HepG2 (cell line): ENCODE results near the gene CYB5R3.

Experiments used
- ATF1 ChIP-seq: IDR thresholded peaks from 2 replicates; pipeline ENCODE4 v1.6.1; 2016; ENCODE audit warnings: mild to moderate bottlenecking, control low read depth
- ATF2 ChIP-seq: sonication (generic); formaldehyde crosslinking; IDR thresholded peaks from 2 replicates; pipeline ENCODE4 v1.4.0; 2020; ENCODE audit warnings: missing genetic modification reagents
- BRD4 ChIP-seq: sonication (generic); formaldehyde crosslinking; IDR thresholded peaks from 2 replicates; pipeline ENCODE4 v1.4.0; 2020; ENCODE audit warnings: missing genetic modification reagents
- CTCF ChIP-seq: sonication (generic); formaldehyde crosslinking; IDR thresholded peaks from 2 replicates; pipeline ENCODE4 v1.5.0; 2020; ENCODE audit warnings: mild to moderate bottlenecking, missing genetic modification reagents, moderate library complexity
- GTF3A ChIP-seq: sonication (generic); formaldehyde crosslinking; conservative IDR thresholded peaks from 2 replicates; pipeline ENCODE4 v1.4.0; 2020; ENCODE audit warnings: mild to moderate bottlenecking, missing genetic modification reagents
- HBP1 ChIP-seq: IDR thresholded peaks from 2 replicates; pipeline ENCODE4 v1.6.1; 2016; ENCODE audit warnings: low read depth, control low read depth
- HOXA7 ChIP-seq: sonication (generic); formaldehyde crosslinking; IDR thresholded peaks from 2 replicates; pipeline ENCODE4 v1.8.1; 2022; ENCODE audit warnings: mild to moderate bottlenecking, missing genetic modification reagents, moderate library complexity
- JUNB ChIP-seq: sonication (generic); formaldehyde crosslinking; IDR thresholded peaks from 2 replicates; pipeline ENCODE4 v1.8.0; 2022; ENCODE audit warnings: missing genetic modification reagents, mild to moderate bottlenecking, borderline replicate concordance
- NFE2L2 ChIP-seq: fragments of 150-350 bp; IDR thresholded peaks from 2 replicates; pipeline ENCODE4 v1.6.1; 2014; ENCODE audit warnings: low read length
- NRL ChIP-seq: sonication (generic); formaldehyde crosslinking; IDR thresholded peaks from 2 replicates; pipeline ENCODE4 v1.5.0; 2020; ENCODE audit warnings: missing genetic modification reagents, mild to moderate bottlenecking, moderate library complexity, borderline replicate concordance
- POLR2AphosphoS5 ChIP-seq: IDR thresholded peaks from 2 replicates; pipeline ENCODE4 v1.6.1; 2012; ENCODE audit warnings: low read depth, low read length
- RAD51 ChIP-seq: fragments of 450-650 bp; IDR thresholded peaks from 2 replicates; pipeline ENCODE4 v1.6.1; 2016; ENCODE audit warnings: borderline replicate concordance
- TCF12 ChIP-seq, 2 experiments: fragments of 450-650 bp in 1 of 2; sonication (generic) in 1 of 2; formaldehyde crosslinking in 1 of 2; IDR thresholded peaks; 2 replicates each; pipeline versions ENCODE4 v1.6.1 to v1.8.0; 2017 to 2022; ENCODE audit warnings: antibody characterized with exemption in 1 of 2, mild to moderate bottlenecking in 1 of 2, missing genetic modification reagents in 1 of 2, moderate library complexity in 1 of 2
- TF ChIP-seq, protein P1 (sequence below): IDR thresholded peaks from 2 replicates; pipeline ENCODE4 v1.6.1; 2012; ENCODE audit warnings: inconsistent platforms

DNA sequence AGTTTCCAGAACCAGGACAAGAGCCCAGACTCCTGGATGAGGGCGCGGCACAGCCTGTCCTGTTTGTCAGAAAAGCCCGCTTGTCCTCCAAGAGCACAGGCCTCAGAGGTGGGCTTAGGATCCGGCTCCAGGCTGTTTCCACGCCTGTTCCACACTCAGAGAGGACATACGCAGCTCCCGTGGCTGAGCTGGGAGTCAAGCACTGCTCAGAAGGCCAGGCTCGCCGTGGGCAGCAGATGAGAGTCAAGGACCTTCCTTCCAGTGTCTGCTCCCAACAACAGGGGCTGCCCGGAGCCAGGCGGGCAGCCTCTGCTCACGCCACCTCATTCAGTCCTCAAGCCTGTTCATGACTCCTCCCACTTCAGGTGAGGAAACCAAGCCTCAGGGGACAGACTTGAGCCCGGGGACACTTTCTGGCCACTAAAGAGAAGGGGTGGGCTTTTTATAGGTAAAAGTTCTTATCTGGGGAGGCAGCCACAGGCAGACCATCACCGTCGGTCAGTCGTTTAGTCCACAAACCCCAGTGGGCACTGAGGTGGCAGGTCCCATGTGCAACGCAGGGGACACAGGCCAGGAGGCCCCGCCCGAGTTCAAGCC, 3.8 kb downstream of the CYB5R3 start:
- TF ChIP-seq POLR2AphosphoS5, result no peak; the same call in 1 of the 2 replicates
- TF ChIP-seq HOXA7 (CRISPR knock-in tag), result no peak
- TF ChIP-seq JUNB (CRISPR knock-in tag), result no peak
- no peak for TF ChIP-seq HBP1 (CRISPR knock-in tag)
- no peak for TF ChIP-seq NFE2L2
- no peak for TF ChIP-seq TCF12 (IDR thresholded peaks at IDR 0.05)
- TF ChIP-seq TCF12 (CRISPR knock-in tag; IDR thresholded peaks at IDR 0.05), result no peak
- no peak for TF ChIP-seq CTCF
- no peak for TF ChIP-seq ATF2 (CRISPR knock-in tag)
- no peak for TF ChIP-seq NRL (CRISPR knock-in tag)
- TF ChIP-seq ATF1 (CRISPR knock-in tag), result no peak
- TF ChIP-seq RAD51, result no peak
- TF ChIP-seq GTF3A, result no peak
- no peak for TF ChIP-seq BRD4
- TF ChIP-seq, protein P1, sequence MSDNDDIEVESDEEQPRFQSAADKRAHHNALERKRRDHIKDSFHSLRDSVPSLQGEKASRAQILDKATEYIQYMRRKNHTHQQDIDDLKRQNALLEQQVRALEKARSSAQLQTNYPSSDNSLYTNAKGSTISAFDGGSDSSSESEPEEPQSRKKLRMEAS, result no peak
